ENCODE results near the gene IGF2R.
"Not testable (repeated sequence)": the region's sequence is repeated elsewhere in the genome, so short reads cannot be mapped to it uniquely, and the experiment has no call there.

The IGF2R gene

DNA sequence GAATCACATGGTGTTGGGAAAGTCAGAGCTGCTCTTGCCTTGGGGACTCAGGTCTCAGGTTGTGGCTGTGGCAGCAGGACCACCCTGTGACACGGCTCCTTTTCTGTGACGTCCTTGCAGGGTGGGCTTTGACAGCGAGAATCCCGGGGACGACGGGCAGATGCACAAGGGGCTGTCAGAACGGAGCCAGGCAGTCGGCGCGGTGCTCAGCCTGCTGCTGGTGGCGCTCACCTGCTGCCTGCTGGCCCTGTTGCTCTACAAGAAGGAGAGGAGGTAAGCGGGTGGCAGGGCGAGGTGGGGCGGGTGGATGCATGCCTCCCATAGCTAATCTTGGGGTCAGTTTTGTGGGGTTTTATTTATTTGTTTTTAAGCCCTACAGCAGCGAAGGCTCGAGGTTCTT lies 133.5 kb downstream of the IGF2R start:
- DNase-seq = no peak

DNA sequence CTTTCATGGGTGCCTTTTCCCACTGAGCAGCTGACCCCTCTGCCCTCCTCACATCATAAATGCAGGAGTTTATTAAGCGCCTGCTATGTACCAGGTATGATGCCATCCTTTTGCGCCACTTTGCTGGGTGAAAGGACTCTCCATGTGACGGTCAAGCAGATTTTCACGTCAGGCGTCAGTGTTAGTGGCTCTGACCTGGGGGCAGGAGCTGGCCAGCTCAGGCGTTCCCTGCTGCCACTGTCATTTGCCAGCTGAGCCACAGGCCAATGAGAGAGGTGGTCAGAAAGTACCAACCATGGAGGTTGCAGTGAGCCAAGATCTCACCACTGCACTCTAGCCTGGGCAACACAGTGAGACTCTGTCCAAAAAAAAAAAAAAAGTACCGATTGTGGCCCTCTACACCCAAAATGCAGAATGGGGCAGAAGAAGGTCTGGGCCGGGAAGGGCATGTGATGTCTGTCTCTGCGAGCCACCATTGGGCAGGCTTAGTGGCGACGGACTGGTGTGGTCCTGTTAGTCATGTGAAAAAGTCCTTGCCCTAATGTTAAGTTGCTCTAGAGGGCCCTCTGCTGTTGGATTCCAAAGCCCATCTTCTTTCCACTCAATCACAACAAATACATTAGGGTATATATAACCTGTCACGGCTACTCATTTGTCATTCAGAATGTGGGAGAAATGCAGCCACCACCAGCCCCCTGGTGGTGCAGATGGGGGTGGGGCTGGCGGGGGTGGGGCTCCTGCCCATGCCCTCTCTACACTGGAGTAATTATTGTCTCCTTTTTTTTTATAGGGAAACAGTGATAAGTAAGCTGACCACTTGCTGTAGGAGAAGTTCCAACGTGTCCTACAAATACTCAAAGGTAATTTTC lies 134.3 kb downstream of the IGF2R start:
- no peak for DNase-seq

- DNase-seq = no peak
Observed at GRCh38 chr6:160103825-160104100, 134.9 kb downstream of the IGF2R start.

- no peak for DNase-seq
Observed at GRCh38 chr6:160104821-160105517, 136.1 kb downstream of the IGF2R start.

DNA sequence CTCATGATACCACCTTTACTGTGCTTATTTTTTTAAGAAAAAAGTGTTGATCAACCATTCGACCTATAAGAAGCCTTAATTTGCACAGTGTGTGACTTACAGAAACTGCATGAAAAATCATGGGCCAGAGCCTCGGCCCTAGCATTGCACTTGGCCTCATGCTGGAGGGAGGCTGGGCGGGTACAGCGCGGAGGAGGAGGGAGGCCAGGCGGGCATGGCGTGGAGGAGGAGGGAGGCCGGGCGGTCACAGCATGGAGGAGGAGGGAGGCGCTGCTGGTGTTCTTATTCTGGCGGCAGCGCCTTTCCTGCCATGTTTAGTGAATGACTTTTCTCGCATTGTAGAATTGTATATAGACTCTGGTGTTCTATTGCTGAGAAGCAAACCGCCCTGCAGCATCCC lies 137.1 kb downstream of the IGF2R start:
- no peak for DNase-seq

GRCh38 chr6:160106701-160107100 lies 137.8 kb downstream of the IGF2R start:
- no peak for DNase-seq

DNA sequence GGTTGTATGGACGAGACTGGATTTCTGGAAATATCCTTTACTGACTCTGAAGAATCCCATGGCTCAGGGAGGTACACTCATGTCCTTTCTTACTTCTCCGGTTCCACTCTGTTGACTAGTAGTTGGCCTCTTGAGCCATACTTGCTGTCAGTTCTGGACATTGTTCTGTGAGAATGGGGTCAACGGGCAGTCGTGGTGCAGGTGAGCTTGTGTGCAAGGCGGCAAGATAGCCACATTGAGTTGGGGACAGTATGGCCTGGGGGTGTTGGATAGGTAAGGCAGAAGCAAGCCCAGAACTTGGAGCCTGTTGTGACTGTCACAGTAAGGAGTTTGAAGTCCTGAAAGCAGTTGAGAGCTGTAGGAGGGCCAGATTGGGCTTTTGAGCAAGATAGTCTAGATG lies 139.2 kb downstream of the IGF2R start:
- no peak for DNase-seq

DNA sequence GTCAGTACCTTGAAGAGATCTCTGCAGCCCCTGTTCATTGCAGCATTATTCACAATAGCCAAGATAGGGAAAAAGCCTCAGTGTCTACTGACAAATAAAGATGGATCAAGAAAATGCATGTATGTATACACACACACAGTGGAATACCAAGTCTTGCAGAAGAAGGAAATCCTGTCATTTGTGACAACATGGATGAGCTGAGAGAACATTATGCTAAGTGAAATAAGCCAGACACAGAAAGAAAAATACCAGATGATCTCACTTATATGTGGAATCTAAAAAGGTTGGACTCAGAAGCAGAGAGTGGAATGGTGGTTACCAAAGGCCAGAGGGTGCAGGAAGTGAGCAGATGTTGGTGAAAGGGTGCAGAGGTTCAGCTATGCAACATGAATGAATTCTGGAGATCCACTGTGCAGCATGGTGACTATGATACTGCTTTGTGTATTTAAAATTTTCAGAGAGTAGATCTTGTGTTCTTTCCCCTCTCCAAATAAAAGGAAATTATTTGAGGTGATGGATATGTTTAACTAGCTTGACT lies 141.8 kb downstream of the IGF2R start:
- no peak for DNase-seq

GRCh38 chr6:160111806-160112205 lies 142.9 kb downstream of the IGF2R start:
- DNase-seq = no peak

GRCh38 chr6:160112628-160113299 lies 143.9 kb downstream of the IGF2R start:
- no peak for DNase-seq

- DNase-seq = not testable (repeated sequence)
Observed at GRCh38 chr6:160114536-160114935, 145.7 kb downstream of the IGF2R start.

DNA sequence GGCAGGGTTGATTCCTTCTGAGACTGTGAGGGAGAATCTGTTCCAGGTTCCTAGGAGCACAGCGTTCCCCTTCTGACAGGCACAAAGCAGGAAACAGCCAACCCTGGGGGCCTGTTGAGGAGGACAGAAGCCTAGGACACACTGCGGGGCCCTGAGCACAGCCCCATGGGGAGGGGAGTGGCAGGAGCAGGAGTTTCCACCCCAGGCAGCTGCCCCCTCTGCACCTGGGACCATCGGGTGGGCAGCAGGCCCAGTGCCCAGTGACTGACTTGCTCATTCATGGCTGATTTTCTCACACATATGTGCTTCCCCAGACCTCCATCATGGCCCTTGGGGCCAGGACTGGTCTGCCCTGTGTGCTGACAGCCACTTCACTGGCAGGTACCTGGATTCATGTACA lies 146.5 kb downstream of the IGF2R start:
- DNase-seq = no peak

DNA sequence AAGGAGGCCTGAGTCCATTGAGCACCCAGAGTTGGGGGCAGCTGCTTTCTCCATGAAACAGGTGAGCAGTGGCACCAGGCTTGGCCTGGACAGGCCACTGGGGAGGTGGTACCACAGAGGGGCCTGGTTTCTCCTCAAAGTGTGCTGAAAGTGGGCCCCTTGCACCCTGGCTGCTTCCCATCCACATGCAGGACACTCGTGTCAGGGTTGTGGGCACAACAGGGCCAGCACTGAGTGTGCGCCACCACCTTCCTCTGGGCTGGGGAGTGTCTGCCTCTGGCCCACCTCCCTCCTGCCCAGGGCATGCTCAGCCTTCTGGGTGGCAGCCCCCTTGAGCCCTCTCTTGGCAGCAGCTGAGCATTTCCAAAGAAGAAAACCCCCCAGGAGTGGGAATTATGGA lies 147.5 kb downstream of the IGF2R start:
- no peak for DNase-seq

GRCh38 chr6:160117137-160117536 lies 148.3 kb downstream of the IGF2R start:
- DNase-seq = no peak

DNA sequence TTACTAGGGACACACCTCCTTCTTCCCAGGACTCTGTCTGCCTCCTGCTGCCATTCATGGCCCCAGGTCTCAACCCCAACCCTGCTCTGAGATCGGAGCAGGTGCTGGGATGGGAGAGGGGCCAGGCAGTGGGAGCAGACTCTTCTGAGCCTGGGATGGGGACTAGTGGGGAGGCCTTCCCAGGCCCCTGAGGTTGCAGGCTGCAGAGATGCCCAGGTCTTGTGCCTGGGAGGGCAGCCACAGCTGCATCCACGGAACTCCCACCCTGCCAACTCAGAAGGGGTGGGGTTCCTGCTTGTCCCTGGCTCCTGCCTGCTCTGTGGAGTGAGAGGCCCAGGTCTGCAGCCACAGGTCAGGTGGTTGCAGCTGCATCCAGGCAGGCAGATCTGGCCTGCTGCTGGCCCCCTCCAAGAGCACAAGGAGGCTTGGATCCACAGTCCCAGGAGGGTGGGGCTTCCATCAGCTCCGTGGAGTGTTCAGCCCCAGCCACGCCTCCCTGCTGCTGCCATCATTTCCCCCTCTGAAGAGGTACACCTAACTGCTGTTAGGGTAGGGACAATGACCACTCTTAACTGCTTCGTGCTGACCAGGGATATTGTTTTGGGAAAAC lies 149.8 kb downstream of the IGF2R start:
- no peak for DNase-seq

DNA sequence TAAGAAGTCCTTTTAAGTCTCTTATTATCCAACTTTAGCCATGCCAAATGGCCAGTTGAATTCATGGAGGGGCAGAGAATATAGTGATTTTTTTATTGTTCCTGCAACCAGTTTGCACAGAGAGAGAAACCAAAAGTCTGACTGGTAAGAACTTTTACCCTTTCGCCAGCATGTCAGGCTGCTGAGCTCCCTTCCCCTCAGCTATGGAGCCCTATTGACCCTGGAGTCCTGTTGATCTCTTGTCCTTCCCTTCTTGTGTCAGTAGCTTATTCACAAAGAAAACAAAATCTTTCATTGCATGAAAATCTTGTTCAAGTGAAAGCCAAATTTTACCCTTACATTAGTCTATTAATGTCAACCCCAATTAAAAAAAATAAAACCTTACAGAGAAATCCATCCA lies 151.2 kb downstream of the IGF2R start:
- DNase-seq = no peak

DNA sequence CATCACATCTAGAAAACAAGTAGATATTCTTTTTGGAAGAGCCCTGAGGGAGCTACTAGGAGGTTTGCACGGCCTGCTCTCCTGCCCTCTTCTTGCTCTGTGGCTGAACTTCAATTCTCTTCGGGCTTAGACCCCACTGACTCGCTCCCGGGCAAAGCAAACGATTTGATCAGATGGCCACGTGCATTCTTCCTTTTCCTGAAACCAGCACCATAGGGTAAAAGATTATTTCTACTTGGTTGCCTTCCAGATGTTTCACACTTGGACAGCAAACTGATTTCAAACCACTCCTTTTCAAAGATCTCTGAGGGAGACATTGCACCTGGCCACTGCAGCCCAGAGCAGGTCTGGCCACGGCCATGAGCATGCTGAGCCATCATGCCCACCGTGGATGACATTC lies 152.7 kb downstream of the IGF2R start, which contains the start of gene SLC22A1:
Gene SLC22A1 (plus strand): TSS at position 258 of the 400 bp plus-strand sequence. CDS start 121 bp downstream, at position 379.
- DNase-seq = no peak

DNA sequence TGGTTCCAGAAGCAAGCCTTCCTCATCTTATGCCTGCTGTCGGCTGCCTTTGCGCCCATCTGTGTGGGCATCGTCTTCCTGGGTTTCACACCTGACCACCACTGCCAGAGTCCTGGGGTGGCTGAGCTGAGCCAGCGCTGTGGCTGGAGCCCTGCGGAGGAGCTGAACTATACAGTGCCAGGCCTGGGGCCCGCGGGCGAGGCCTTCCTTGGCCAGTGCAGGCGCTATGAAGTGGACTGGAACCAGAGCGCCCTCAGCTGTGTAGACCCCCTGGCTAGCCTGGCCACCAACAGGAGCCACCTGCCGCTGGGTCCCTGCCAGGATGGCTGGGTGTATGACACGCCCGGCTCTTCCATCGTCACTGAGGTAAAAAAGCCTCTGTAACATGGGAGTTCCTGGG lies 153.1 kb downstream of the IGF2R start:
- DNase-seq = no peak

DNA sequence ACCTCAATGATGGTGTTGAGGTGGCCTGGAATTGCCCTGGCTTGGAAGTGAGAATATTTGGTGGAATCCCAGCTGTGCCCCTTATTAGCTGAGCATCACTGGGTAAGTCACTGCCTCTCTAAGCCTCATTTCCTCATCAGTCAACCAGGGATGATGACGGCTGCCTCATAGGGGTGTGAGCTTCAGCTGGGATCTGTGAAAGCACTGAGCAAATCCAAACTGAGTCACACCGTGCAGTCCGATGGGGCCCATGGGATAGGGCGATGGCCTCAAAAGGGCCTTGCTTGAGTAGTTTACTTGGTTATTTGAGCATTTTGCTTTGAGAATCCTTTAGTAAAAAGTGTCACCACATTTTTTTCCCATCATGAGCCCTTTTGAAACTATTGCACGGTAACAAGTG lies 153.9 kb downstream of the IGF2R start:
- DNase-seq = no peak

DNA sequence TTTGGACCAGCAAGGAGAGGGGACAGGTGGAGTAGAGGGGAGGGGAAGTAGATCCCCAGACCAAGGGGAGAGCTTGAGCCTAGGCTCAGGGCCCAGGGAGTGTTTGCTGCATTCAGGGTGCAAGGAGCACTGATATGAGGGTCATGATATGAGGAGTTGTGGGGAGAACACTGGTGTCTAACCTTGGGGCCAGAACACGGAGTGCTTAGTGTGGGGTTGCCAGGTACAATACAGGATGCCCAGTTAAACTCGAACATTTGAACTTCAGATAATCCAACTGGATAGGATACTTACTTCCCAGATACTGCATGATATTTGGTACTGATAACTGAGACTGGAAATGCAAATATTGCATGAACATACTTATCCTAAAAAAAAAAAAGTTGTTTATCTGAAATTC lies 155.1 kb downstream of the IGF2R start:
- DNase-seq = no peak

DNA sequence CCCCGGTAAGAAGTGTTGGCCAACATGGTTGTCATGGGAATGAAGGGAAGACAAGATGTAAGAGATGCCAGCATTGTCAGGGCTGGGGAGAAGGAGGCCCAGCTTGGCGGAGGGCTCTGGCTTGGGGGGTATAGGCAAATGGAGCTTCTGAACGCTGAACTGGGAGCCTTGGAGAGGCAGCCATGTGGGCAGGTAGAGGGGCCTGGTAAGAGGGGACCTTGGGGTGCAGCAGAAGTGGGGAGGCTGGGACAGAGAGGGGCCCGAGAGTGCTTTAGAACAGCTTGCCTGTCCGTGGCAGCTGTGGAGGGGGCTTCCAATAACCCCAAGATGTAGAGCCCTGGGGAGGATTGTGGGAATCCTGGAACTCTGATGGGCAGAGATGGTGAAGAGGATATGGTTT lies 155.7 kb downstream of the IGF2R start:
- no peak for DNase-seq

GRCh38 chr6:160125105-160125504 lies 156.2 kb downstream of the IGF2R start:
- not testable (repeated sequence) for DNase-seq
